Stimulated activated naive CD4-positive, alpha-beta T cell (primary cell): ENCODE data around the gene SP4.
A peak's percentile ranks its signal among the peaks of the same experiment; 100 is the strongest.

Experiments
- DNase-seq, 6 experiments: peaks; one replicate each; lab custom pipeline; 2025; lab: John Stamatoyannopoulos, UW

SP4 gene

DNA sequence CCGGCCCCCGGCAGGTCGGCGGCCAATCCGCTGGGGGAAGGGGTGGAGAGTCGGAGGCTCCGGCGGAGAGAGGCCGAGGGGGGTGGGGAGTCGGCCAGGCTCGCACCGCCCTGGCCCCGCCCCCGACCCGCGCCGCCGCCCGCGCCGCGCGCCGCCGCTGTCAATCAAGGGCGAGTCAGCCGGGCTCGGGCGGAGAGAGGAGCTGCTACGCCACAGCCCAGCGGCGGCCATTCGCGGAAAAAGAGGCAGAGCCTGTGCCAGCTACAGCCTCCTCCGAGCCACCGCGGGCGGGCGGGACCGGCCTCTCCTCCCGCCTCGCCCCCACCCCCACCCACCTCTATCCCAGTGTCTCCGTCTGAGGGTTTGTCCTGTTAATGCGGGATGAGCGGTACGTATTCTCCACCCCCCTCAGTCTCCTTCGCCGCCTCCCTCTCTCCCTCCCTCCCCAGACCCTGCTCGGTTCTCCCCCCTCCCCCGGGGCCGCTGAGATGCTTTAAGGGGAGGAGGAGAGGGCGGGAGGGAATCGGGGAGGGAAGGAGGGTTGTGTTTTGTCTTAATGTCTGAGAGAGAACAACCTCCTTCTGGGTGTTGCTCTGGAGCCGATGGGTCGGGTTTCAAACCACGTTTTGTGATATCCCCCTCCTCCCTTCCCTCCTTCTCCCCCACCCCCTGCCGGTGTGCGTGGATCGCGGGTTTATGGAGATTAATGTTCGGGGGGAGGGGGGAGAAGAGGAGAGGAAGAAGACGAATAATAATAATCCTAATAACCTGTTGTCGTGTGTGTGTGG lies at the start of gene SP4:
Gene SP4, plus strand, starts transcription at position 213 of the 788 bp plus-strand sequence. Its CDS starts 169 bp downstream, at position 382.
- DNase-seq = peak; percentile 92 to 98 (median 95)

DNA sequence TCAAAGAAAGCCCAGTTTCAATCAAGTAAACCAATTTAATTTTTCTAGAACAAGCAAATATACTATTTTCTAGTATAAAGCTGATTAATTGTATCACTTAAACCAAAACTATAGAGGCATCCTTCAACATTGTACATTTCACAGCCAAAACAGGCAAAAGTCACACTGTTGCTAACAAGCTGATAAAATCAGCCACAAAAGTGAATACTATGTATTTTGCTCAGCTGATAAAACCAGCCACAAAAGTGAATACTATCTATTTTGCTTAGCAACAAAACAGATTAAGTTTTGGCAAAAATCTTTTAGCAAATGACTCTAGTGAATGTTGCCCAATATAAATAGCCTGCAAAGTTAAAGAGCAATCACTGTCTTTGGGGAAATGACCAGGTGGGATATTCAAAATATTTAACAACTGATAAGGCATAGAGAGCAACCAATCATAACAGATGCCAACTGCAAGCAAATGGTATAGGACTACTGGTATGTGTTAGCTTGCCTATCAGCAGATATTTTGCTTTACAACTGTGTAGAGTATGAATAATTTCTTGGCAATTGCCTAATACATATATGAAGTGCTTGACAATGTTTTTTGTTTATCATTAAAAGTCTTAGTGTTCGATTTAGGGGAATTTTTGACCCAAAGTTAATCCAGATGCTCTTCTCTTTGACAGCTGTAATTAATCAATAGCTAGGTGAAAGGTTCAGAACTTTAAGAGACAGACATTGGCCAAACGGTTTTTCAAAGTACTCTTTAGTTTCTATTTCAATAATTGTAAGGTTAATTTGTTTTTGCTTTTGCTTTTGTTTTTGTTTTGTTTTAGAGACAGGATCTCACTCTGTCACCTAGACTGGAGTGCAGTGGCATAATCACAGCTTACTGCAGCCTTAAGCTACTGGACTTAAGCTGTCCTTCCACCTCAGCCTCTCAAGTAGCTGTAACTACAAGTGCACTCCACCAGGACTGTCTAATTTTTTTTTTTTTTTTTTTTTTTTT lies 44.4 kb upstream of the SP4 start:
- DNase-seq = no peak

DNA sequence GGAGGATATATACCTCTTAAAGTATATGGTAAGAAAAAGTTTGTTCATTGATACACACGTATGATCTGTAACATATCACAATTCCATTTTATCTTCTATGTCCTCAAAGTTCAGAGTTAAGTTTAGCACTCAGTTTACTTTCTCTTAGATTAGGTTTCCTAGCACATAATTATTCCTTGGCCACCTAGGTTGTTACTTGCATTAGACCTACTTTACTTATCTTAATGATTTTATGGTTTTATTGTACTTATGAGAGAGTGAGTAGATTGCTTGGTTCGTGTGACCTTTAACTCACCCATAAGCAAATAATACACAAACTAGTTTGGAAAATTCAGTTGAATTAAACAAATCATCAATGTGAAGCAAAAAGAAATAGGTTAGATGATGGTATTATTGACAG lies 33.9 kb upstream of the SP4 start:
- DNase-seq = no peak

DNA sequence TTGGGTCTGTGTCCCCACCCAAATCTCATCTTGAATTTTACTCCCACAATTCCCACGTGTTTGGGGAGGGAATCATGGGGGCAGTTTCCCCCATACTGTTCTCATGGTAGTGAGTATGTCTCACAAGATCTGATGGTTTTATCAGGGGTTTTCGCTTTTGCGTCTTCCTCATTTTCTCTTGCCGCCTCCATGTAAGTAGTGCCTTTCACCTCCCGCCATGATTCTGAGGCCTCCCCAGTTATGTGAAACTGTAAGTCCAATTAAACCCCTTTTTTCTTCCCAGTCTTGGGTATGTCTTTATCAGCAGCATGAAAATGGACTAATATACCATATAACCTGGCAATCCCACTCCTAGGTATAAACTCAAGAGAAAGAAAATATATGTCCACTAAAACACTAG lies 25.9 kb upstream of the SP4 start:
- DNase-seq = no peak

DNA sequence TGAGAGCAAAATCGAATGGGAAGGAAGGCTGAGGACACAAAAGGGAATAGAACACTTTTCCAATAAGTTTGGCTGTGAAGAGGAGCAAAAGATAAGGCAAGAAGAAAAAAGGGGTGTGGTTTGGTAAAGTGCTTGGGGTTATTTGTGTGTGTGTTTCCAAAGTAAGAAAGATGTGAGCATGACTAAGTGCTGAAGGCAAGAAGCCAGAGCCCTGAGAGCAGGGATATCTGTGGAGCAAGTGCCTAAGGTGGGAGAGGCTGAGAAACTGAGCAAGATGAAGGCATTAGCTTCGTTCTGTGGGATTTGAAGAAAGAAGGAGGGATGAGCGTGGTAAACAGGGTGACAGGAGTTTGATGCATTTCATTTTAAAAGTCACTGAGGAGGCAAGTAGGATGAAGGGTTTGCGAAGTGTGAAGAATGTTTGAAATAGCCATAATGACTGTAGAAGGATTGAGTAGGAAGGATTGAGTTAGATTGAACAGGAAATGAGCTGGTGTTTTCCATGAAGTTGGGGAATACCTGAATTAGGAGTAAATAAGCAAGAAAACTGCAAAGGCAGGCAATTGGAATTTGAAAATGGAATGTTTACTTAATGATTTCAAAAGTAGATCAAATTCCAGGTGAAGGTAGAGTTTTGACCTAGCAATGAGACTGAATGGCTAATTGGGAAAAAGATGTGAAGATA lies 19.9 kb upstream of the SP4 start:
- DNase-seq = no peak

DNA sequence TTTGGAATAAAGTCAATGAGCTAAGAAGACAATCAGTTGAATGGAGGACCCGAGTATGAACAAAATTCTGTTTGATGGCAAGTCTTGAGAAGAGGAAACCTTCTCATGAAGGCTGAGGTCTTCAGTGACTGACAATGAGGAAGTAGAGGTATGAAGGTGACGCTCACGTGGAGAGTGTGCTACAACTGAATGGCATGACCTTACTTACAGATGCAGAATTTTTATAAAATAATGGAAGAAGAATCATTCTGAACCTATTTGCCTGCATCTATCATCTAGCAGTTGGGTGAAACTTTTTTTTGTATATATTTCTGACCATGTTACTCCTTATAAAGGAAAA lies 19.4 kb upstream of the SP4 start:
- no peak for DNase-seq

DNA sequence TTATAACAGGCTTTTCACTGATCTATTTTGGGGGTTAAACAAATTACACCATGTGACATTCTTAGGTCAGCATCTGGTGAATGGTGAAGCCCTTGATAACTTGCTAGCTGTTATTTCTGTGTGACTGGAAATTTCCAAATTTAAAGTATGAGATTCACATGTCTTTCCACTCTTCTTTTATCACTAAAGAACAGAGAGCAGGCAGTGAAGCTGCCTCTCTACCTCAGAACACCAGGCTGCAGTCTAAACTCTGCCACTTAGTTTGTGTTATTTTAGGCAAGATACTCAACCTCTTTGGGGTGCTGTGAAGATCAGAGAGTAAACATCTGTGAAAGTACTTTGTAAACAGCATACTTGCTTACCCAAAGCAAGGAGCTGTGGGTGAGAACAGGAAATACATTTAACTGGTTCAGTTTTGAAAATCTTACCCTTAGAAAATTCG lies 15.5 kb upstream of the SP4 start:
- peak in 1 of 6 experiments; percentile 21 for DNase-seq

DNA sequence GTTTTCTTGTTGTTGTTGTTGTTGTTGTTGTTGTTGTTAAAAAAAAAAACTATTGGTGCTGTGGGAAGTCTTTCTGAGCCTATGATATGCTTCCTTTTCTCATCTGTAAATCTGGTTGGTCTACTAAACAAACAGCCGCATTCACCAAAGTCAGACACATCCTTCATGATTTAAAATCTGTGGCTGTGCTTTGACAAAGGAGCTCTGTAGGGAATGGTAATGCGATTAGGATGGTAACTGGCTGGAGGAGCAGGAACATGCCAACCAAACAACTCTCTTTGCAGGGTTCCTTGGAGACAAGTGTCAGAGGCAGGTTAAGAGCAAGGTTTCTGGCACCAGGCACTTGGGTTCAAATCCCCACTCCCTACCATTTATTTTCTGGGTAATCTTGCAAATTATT lies 14.9 kb upstream of the SP4 start:
- DNase-seq = no peak

DNA sequence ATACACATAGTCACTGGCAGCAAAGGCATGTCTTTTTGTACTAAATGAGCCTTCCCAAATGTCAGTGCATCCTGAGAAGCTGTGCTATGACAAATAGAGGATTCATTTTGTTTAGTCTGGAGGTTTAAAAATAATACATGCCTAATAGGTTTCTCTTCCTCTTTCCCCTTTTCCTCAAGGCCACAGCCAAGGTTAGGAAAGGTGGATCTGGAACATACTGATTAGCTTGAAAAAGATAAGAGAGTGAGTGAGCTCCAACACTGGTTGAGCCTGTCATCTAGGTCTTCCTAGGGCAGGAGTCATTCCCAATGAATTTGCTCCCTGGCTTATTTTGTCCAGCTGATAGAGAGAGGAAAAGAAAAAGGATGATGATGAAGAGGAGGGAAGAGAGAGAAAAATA lies 14.4 kb upstream of the SP4 start:
- no peak for DNase-seq

DNA sequence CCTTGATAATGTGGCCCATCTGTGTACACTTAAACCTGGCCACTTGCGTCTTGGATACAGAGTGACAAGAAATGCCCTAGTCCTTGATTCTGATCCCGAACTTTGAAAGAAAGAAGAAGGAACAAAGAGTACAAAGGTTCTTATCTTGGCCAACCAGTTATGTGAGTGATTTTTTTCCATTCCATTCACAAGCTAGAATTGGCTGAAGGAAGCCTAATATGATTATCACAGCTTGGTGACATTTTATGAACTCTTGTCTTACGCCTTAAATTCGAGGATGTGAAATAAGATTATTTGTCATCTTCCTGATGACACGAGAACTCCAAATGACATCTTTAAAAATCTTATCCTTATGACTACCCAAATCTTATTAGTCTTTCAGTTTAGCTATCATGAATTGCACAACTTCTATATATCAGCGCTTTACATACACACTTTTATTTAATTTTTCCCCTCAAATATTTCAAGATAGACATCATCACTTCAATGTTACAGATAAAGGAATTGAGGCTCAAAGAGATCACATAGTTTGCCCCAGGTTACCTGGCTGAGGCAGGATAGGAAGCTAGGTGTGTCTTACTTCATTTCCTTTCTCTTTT lies 13.0 kb upstream of the SP4 start:
- DNase-seq = no peak

DNA sequence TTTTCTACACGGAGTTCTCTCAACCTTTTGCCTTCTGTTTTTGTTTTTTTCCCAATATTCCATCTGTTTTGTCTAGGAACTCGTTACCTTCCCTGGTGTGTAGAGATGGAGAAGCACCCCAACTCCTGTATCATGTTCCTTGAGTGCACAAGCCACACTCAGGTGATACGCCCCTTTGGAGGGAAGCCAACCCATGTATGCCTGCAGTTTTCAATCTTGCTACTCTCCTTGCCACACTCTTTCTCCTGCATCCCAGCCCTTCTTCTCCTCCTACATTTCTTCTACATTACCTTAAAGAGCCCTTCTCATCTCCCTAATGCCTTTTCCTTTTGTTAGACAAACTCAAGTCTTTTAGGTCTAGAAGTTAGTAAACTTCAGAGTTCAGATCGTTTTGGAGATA lies 10.2 kb upstream of the SP4 start:
- DNase-seq = no peak

DNA sequence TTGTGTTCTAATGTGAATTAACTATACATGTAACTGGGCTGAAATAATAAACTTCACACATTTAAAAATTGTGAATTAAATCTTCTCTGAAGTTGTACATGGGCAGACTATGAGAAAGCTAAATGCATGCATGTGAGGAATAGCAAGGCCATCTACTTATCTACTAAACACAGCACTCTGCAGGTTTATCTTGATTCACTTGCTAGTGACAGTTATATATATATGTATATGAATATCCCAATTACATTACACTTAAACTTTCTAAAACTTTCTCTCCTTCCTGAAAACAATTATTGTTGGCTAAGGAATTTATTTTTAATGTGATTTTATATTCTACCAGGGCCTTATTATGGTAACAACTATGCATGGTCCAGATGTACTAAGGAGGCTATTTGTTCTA lies 5.1 kb upstream of the SP4 start:
- no peak for DNase-seq

DNA sequence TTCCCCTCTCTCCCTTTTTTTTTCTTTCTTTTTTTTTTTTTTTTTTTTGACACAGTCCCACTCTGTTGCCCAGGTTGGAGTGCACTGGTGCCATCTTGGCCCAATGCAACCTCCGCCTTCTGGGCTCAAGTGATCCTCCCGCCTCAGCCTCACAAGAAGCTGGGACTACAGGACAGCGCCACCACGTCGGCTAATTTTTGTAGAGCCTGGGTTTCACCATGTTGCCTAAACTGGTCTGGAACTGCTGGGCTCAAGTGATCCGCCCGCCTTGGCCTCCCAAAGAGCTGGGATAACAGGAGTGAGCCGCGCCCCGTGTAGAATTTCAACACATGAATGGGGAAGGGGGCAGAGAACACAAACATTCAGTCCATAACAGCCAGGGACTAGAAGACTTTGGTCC lies 2.6 kb upstream of the SP4 start:
- no peak for DNase-seq

DNA sequence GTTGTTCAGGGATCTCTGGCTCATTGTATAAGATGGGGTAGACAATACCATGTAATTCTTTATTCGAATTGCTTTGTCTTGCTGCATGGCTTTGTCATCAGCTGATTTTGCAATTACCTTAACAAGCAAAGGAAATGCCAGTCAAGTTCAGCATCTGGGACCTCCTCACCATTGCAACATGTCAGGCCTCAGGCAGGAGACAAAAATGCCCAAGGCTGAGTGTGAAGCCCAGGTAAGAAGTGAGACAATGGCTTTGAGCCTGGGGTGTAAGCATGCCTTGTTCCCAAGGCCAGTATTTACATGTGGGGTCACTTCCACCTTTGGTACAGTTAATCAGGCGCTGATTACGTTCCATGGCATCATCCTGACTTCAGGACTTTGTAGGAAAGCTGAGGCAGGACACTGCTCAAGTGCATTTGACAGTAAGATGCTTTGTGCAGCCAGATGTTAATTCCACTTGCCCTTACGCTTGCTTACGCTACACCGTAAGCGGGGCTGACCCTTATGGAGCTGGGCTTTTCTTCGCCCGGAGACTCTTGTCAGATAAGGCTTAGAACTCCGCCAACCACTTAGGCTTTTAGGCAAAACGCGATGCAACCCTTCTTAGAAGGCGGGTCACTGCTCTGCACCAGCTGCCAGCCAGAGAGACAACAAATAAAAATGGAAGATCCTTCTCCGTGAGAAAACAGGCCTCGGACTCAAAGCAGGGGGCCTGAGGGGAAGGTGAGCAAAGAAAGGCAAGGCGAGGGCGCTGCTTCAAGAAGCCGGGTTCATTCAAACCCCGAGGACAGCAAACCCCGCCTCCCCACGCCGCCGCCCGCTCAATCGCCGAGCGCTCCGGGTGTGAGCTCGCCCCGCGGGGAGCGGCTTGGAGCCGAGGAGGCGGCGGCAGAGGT lies 1.3 kb upstream of the SP4 start:
- DNase-seq = no peak

DNA sequence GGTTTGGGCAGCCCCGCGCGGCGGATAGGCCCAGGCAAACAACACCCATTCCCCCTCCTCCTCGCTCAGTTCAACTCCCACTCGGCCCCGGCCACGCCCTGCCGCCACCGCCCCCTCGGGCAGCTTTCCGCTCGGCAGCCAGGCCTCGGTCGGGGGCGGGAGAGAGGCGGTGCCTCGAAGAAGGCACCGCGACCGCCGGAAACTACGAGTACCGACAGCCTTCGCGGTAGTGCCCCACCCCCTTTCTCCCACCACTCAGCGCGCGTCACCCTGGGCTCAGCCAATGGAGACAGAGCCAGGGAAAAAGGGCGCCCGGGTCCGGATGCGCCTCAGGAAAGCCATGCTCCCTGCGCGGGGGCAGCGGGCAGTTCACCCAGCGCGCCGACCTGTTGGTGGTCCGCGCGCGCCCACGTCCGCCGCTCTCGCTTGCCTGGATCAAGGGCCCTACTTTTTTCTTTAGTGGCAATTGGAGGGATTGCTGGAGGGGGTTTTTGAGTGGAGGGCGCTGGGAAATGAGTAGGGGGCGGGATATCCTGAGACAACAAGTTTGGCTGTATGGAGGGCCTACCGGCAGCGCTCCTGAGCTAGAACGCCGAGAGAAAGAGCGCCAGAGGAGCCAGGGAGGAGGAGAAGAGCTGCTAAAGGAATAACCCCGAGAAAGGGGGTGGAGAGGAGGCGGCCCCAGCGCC lies 557 bp upstream of the SP4 start:
- peak; percentile 97 to 99 (median 99) for DNase-seq

DNA sequence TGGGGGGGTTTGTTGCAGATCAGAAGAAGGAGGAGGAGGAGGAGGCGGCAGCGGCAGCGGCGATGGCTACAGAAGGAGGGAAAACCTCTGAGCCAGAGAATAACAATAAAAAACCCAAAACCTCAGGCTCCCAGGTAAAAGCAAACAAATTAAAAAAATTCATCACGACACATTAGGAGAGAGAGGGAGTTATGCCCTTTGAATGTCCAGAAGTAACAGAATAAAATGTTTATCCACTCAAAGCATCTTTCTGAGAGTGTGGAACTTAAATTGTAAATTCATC lies 717 bp downstream of the SP4 start:
- DNase-seq = no peak

DNA sequence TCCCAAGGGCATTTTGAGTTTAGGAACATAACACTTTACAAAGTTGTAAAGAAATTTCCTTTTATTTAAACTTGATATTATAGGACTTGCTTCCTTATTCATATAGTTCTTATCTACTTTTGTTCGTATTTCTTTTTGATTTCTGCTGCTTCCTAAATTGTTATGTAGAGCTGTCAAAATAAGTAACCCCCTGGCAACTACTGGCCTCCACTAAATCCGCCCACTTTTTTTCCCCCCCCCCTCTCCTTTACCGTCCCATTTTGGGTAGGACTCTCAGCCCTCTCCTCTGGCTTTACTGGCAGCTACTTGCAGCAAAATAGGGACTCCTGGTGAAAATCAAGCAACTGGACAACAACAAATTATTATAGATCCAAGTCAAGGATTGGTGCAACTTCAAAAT lies 1.1 kb downstream of the SP4 start:
- DNase-seq = no peak

DNA sequence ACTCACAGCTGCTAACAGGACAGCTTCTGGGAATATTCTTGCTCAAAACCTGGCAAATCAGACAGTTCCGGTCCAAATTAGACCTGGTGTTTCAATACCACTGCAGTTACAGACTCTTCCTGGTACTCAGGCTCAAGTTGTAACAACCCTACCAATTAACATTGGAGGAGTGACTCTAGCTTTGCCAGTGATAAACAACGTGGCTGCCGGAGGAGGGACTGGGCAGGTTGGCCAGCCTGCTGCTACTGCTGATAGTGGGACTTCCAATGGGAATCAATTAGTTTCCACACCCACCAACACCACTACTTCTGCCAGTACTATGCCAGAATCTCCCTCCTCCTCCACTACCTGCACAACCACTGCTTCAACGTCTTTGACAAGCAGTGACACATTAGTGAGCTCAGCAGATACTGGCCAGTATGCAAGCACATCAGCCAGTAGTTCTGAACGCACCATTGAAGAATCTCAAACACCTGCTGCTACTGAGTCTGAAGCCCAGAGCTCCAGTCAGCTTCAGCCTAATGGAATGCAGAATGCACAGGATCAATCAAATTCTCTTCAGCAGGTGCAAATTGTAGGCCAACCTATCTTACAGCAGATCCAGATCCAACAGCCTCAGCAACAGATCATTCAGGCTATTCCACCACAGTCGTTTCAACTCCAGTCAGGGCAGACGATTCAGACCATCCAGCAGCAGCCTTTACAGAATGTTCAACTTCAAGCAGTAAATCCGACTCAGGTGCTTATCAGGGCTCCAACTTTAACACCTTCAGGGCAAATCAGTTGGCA lies 2.1 kb downstream of the SP4 start:
- no peak for DNase-seq

DNA sequence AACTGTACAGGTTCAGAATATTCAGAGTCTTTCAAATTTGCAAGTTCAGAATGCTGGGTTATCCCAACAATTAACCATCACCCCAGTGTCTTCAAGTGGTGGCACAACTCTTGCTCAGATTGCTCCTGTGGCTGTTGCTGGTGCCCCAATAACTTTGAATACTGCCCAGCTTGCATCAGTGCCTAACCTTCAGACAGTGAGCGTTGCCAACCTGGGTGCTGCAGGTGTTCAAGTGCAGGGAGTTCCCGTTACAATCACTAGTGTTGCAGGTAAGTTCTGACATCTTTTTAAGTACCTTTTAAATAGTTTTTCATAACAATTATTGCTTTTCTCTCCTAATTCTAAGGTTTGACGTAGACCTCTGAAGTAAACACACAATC lies 2.7 kb downstream of the SP4 start:
- DNase-seq = peak in 1 of 6 experiments; percentile 3
